ENCODE data around the gene NEURL4.
A peak's percentile ranks its signal among the peaks of the same experiment; 100 is the strongest.

NEURL4 gene

DNA sequence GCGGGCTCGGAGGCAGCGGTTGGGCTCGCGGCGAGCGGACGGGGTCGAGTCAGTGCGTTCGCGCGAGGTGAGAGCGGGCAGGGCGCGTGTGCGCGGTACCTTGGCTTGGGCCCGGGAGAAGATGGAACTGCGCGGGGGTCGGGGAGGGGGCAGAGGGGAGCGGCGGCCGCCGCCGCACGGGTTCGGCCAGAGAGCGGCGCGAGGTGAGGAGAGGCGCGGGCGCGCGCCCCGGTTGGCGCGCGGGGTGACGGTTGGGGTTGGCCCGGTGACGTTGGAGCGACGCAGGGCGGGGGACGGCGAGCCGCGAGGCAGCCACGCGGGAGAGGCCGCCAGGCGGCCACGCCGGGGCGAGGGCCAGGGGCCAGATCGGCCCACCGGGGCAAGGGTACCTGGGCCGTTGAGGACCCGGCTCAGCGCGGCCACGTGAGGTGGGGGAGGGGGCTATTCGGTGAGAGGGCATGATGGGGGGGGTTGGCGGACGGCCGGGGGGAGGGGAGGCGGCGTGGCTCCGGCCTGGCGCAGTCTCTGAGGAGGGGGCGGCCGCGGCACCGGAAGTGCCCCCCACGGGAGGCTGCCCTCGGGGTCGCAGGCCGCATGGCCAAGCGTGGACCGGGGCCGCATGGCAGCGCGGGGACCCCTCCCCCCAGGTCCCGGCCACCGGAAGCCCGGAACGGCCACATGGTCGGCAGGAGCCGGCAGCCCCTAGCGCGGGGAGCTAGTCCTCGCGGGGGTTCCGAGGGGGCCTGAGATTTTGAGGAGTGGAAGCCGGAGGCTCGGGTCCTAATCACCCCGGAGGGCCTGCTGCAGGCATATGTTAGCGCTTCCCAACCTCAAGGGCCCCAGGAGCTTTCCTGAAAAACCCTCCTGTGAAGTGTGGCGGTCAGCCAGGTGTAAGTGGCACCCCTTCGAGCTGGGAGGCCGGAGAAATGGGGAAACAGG is 21.2 kb downstream of the NEURL4 start:
- Histone ChIP-seq H4K20me1 (peaks cover 50% of the 10 kb centered on the region), H3K27ac (peak overlapping the region; percentile 98), H3K9me3 (no peaks in the 10 kb centered on the region), H3K27me3 (no peaks in the 10 kb centered on the region), H3K4me1 (peaks cover 42% of the 10 kb centered on the region), H3K4me2 (peak overlapping the region; percentile 89), H3K9ac (peak overlapping the region; percentile 99), H3K36me3 (peaks cover 39% of the 10 kb centered on the region), H3K4me3 (peak overlapping the region; percentile 85)
- no peak for TF ChIP-seq Cebpa-rat (IDR thresholded peaks at IDR 0.05)

DNA sequence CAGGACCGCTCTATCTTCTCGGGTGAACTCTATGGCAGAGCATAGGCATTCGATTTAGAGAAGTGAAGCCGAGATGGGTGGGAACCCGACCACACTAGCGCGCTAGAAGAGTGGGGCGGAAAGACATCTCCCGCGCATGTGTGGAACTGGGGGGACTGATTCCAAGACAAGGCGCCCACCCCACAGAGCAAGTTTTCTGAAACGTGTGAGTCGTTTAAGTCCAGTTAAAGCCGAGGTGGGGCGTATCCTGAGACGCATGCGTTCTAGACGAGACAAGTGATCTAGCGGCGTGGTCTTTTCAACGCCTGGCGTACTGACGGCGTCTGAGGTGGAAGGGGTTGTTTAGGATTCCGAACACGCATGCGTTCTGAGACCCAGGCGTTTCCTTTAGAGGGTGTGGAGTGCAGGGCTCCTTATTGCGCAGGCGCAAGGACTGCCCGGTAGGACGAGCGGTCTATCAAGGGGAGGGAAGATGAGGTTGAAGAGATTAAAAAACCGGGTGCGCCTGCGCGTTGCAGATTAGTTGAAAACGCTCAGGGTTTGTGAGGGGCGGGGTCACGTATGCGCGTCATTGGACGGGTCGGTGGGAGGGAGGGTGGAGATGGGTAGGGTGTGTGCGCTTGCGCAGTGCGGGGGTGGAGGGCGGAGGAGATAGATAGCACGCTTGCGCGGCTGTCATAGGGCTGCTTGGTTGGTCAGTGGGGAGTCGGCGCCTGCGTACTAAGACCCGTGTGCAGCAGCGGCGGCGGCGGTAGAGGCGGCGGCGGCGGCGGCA is 22.0 kb downstream of the NEURL4 start, which contains the start of gene EIF5A:
Gene EIF5A, plus strand, starts transcription at position 718 of the 775 bp plus-strand sequence. CDS start 2,008 bp downstream, outside the sequence.
- H3K27me3 ChIP-seq: no peaks in the 10 kb centered on the region

DNA sequence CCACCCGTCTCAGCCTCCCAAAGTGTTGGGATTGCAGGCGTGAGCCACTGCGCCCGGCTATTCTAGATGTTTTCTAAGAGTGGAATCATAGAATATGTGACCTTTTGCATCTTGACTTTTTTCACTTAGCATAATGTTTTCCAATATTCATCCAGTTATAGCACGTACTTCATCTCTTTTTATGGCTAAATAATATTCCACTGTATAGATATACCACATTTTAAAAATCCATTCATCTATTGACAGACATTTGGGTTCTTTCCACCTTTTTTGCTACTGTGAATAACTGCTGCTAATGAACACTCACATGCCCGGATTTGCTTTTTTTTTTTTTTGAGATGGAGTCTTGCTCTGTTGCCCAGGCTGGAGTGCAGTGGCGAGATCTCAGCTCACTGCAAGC is 25.0 kb downstream of the NEURL4 start:
- Histone ChIP-seq H3K4me3 (no peak overlapping the region), H3K9ac (no peak overlapping the region), H3K4me2 (no peak overlapping the region), H3K4me1 (peaks cover 11% of the 10 kb centered on the region), H3K27me3 (no peaks in the 10 kb centered on the region), H3K36me3 (peaks cover under 1% of the 10 kb centered on the region; the same call in 1 of the 2 replicates), H3K27ac (no peak overlapping the region), H3K9me3 (no peaks in the 10 kb centered on the region), H4K20me1 (peaks cover 12% of the 10 kb centered on the region)
- no peak for TF ChIP-seq Cebpa-rat (IDR thresholded peaks at IDR 0.05)

More for the DNA sequence above, 22.0 kb downstream of the NEURL4 start, which contains the start of gene EIF5A:
- H3K9me3 ChIP-seq: no peaks in the 10 kb centered on the region
- H4K20me1 ChIP-seq: peaks cover 41% of the 10 kb centered on the region
- no peak for TF ChIP-seq Cebpa-rat (IDR thresholded peaks at IDR 0.05)
- peak within 1 kb of the TSS; percentile 85 for H3K4me3 ChIP-seq
- H3K9ac ChIP-seq: peak within 1 kb of the TSS; percentile 99
- H3K27ac ChIP-seq: peak within 1 kb of the TSS; percentile 98
- peak within 1 kb of the TSS; percentile 89 for H3K4me2 ChIP-seq
- H3K4me1 ChIP-seq: peaks cover 35% of the 10 kb centered on the region
- H3K36me3 ChIP-seq: peaks cover 30% of the 10 kb centered on the region

DNA sequence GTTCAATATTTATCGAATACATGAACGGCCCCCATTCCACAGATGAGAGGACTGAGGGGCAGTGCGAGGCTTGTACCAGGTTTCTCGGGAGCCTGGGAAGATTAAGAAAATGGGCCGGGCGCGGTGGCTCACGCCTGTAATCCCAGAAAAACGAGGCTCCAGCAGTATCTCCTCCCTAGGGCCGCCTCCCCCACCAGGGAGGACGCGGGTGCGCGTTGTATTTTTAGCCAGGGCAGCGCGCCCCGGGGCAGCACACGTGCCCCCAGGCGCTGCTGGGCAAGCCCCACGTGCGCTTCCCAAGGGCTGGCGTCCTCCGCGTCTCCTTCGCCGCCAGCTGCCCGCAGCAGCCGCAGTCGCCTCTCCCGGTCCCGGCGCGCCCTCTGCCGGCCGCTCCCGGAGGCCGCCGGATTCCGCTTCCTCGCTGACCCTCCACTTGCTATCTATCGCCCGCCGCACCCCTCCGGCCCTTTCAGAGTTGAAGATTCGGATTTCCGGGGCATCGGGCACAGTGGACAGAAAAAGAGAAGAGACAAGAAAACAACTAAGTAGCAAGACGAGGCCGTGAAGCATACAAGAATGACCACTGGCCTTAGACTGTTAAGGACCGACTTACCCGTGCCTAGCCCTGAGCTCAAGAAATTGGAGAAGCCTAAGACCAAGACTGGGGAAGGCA is 32.8 kb downstream of the NEURL4 start:
- no peak overlapping the region for H3K9ac ChIP-seq

DNA sequence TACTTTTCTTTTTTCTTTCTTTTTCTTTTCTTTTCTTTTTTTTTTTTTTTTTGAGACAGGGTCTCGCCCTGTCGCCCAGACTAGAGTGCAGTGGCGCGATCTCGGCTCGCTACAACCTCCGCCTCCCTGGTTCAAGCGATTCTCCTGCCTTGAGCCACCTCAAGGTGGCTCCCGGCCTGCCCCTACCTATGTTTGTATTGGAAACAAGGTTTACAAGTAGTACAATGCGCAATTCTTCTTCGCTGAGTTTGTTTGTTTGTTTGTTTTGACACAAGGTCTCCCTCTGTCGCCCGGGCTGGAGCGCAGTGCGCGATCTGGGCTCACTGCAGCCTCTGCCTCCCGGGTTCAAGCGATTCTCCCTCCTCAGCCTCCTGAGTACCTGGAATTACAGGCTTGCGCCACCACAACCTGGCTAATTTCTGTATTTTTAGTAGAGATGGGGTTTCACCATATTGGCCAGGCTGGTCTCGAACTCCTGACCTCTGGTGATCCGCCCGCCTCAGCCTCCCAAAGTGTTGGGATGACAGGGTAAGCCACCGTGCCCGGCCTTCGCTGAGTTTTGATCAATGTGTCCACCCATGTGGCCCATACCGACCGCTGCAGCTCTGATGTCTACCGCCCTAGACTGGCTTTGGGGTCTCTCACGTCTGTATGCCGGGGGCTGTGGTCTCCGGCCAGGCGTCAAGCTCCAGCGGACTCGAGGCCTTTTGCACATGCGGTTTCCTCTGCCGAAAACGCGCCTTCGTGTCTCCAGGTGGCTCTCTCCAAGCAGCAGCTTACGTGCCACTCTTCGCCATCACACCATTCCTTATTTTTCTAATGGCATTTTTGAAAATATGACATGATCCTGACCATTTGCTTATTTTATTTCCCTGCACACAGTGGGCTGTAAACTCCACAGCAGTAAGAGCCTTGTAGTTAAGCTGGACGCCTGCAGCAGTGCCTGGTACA is 33.6 kb downstream of the NEURL4 start:
- H3K36me3 ChIP-seq: no peaks in the 10 kb centered on the region
- H3K9ac ChIP-seq: no peak overlapping the region
- peak overlapping the region; percentile 52 for H3K4me3 ChIP-seq
- no peak for TF ChIP-seq Cebpa-rat (IDR thresholded peaks at IDR 0.05)
- H3K9me3 ChIP-seq: no peaks in the 10 kb centered on the region
- peaks cover 62% of the 10 kb centered on the region for H3K27me3 ChIP-seq
- no peaks in the 10 kb centered on the region for H4K20me1 ChIP-seq
- peak overlapping the region; percentile 85 for H3K4me2 ChIP-seq
- peaks cover 42% of the 10 kb centered on the region for H3K4me1 ChIP-seq
- H3K27ac ChIP-seq: no peak overlapping the region

More for the DNA sequence above, 32.8 kb downstream of the NEURL4 start:
- Histone ChIP-seq H3K9me3 (no peaks in the 10 kb centered on the region), H3K27me3 (peaks cover 59% of the 10 kb centered on the region), H3K4me3 (peak overlapping the region; percentile 40), H3K4me1 (peaks cover 42% of the 10 kb centered on the region), H3K4me2 (peak overlapping the region; percentile 85), H4K20me1 (no peaks in the 10 kb centered on the region), H3K27ac (no peak overlapping the region), H3K36me3 (no peaks in the 10 kb centered on the region)
- TF ChIP-seq Cebpa-rat (IDR thresholded peaks at IDR 0.05): no peak

DNA sequence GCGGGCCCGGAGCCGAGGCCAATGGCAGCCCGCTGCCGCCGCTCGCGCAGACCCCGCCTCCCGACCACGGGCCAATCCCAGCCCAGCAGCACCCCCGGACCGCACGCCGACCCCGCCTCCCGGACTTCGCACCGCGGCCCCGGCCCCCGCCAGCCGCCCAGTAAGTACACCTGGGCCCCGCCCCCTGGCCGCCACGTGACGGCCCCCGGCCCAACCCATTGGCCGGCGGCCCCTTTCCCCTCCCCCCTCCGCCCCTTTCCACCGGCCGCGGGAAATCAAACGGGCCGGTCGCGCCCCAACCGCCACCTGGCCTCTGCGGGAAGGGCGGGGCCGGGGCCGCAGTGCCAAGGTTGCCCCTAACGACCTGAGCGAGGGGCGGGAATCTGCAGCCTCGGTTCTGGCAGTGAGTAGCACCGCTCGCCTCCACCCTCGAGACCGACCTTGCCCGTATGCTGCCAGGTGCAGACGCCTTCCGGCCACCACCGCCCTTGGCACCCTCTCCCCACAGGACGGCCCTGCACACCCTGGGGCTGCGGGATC is 34.5 kb downstream of the NEURL4 start, which contains the start of gene YBX2:
Gene YBX2, minus strand, starts transcription at position 26 of the 540 bp plus-strand sequence. CDS start 139 bp downstream, outside the sequence.
- Histone ChIP-seq H3K9me3 (no peaks in the 10 kb centered on the region), H3K9ac (no peak within 1 kb of the TSS), H3K4me1 (peaks cover 42% of the 10 kb centered on the region), H3K27me3 (peaks cover 66% of the 10 kb centered on the region), H3K4me2 (peak within 1 kb of the TSS; percentile 85), H3K36me3 (no peaks in the 10 kb centered on the region), H3K4me3 (peak within 1 kb of the TSS; percentile 52), H3K27ac (no peak within 1 kb of the TSS), H4K20me1 (no peaks in the 10 kb centered on the region)
- no peak for TF ChIP-seq Cebpa-rat (IDR thresholded peaks at IDR 0.05)

DNA sequence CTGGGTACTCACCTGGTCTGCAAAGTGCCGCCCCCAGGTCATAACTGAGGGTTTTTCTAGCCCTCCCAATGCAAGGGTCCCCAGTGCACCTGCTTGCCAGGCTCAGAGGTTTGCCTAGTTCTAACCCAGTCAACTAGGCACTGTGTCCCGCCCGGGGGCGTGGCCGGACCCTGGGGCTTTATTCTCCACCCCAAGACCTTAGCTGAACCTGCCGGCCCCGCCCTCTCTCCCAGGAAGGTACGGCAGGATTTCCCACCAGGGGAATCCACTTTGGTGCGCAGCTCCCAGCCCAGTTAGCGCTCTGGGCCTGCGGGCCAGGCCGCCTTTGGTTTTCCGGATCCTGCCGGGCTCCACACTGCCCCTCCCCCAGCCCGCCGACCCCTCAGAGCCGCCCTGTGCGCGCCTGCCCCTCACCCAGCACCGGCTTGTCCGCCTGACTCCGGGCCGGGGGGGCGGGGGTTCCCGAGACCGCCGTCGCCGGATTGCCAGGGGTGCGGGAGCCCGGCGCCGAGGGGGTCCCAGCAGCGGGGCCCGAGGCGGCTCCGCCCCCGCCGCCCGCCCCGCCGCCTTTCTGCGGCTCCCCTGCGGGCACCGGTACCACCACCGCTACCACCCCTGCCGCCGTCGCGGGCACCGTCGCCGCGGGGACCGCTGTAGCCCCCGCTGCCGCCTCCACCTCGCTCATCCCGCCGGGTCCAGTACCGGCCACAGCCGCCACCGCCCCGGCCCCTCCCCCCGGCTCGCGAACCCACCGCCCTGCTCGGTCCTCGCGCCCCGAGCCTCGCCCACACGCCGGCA is 35.1 kb downstream of the NEURL4 start:
- Histone ChIP-seq H4K20me1 (no peaks in the 10 kb centered on the region), H3K27ac (no peak overlapping the region), H3K36me3 (no peaks in the 10 kb centered on the region), H3K9ac (no peak overlapping the region), H3K4me3 (peak overlapping the region; percentile 52; the same call in 1 of the 2 replicates), H3K27me3 (peaks cover 66% of the 10 kb centered on the region), H3K4me2 (peak overlapping the region; percentile 85), H3K9me3 (no peaks in the 10 kb centered on the region), H3K4me1 (peaks cover 42% of the 10 kb centered on the region)
- TF ChIP-seq Cebpa-rat (IDR thresholded peaks at IDR 0.05): no peak
